A549 (cell line): ENCODE results near the gene MAP3K4.

ENCODE experiments used
- EP300 ChIP-seq, 2 experiments: fragments of >200 bp; sonication (Bioruptor Twin); formaldehyde crosslinking; IDR thresholded peaks; 2 replicates in 1 of 2; 3 replicates in 1 of 2; pipeline ENCODE4 v1.6.1; 2016 to 2017
- RAD21 ChIP-seq, 2 experiments: fragments of >200 bp in 1 of 2; sonication (Bioruptor Twin) in 1 of 2; formaldehyde crosslinking in 1 of 2; IDR thresholded peaks in 1 of 2; conservative IDR thresholded peaks in 1 of 2; 2 replicates in 1 of 2; 3 replicates in 1 of 2; pipeline ENCODE4 v1.6.1; 2012 to 2018; ENCODE audit warnings: inconsistent platforms in 1 of 2
- TF ChIP-seq, protein P1 (sequence below): fragments of >200 bp; sonication (Bioruptor Twin); formaldehyde crosslinking; IDR thresholded peaks from 3 replicates; pipeline ENCODE4 v1.5.1; 2016

DNA sequence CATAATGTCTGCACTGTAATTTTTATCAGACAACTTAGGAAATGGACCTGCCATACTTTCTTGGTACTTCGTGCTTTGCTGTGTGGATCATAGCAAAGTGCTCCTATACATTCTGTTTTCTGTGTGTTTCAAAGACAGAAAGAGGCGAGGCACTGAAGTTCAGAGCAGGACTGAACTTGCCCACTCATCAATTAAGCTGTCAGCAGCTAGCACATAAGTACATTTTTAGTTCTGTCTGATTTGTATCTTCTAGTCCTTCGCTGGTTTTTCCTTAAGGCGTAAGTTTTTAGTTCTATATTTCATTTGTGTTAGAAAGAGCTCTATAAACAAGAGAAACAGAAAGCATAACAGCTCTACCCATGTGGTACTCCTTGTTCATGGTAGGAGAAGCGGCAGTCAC, 42.1 kb downstream of the MAP3K4 start:
- TF ChIP-seq EP300 (IDR thresholded peaks at IDR 0.05), result no peak
- no peak for TF ChIP-seq RAD21 (conservative IDR thresholded peaks at IDR 0.05 in 1 of 2, IDR thresholded peaks at IDR 0.05 in 1 of 2)
- TF ChIP-seq, protein P1, sequence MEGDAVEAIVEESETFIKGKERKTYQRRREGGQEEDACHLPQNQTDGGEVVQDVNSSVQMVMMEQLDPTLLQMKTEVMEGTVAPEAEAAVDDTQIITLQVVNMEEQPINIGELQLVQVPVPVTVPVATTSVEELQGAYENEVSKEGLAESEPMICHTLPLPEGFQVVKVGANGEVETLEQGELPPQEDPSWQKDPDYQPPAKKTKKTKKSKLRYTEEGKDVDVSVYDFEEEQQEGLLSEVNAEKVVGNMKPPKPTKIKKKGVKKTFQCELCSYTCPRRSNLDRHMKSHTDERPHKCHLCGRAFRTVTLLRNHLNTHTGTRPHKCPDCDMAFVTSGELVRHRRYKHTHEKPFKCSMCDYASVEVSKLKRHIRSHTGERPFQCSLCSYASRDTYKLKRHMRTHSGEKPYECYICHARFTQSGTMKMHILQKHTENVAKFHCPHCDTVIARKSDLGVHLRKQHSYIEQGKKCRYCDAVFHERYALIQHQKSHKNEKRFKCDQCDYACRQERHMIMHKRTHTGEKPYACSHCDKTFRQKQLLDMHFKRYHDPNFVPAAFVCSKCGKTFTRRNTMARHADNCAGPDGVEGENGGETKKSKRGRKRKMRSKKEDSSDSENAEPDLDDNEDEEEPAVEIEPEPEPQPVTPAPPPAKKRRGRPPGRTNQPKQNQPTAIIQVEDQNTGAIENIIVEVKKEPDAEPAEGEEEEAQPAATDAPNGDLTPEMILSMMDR, result no peak
